Smooth muscle cell of the coronary artery (primary cell): ENCODE measurements around the gene NCKAP1. TPM values are rescaled to one million over a fixed set of nuclear protein-coding genes. Genes with fewer than 3 reads are reported as not detected.

ENCODE experiments used
- total RNA-seq: library from RNA; depleted of rRNA; stranded (reverse); fragments of >200 nt; gene quantifications from 2 replicates; pipeline ENCODE4 v1.2.3, GENCODE V29; 2014; ENCODE audit warnings: low replicate concordance

NCKAP1 gene, protein sequence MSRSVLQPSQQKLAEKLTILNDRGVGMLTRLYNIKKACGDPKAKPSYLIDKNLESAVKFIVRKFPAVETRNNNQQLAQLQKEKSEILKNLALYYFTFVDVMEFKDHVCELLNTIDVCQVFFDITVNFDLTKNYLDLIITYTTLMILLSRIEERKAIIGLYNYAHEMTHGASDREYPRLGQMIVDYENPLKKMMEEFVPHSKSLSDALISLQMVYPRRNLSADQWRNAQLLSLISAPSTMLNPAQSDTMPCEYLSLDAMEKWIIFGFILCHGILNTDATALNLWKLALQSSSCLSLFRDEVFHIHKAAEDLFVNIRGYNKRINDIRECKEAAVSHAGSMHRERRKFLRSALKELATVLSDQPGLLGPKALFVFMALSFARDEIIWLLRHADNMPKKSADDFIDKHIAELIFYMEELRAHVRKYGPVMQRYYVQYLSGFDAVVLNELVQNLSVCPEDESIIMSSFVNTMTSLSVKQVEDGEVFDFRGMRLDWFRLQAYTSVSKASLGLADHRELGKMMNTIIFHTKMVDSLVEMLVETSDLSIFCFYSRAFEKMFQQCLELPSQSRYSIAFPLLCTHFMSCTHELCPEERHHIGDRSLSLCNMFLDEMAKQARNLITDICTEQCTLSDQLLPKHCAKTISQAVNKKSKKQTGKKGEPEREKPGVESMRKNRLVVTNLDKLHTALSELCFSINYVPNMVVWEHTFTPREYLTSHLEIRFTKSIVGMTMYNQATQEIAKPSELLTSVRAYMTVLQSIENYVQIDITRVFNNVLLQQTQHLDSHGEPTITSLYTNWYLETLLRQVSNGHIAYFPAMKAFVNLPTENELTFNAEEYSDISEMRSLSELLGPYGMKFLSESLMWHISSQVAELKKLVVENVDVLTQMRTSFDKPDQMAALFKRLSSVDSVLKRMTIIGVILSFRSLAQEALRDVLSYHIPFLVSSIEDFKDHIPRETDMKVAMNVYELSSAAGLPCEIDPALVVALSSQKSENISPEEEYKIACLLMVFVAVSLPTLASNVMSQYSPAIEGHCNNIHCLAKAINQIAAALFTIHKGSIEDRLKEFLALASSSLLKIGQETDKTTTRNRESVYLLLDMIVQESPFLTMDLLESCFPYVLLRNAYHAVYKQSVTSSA
- total RNA-seq = 105 and 149 TPM in 2 replicates

DNA sequence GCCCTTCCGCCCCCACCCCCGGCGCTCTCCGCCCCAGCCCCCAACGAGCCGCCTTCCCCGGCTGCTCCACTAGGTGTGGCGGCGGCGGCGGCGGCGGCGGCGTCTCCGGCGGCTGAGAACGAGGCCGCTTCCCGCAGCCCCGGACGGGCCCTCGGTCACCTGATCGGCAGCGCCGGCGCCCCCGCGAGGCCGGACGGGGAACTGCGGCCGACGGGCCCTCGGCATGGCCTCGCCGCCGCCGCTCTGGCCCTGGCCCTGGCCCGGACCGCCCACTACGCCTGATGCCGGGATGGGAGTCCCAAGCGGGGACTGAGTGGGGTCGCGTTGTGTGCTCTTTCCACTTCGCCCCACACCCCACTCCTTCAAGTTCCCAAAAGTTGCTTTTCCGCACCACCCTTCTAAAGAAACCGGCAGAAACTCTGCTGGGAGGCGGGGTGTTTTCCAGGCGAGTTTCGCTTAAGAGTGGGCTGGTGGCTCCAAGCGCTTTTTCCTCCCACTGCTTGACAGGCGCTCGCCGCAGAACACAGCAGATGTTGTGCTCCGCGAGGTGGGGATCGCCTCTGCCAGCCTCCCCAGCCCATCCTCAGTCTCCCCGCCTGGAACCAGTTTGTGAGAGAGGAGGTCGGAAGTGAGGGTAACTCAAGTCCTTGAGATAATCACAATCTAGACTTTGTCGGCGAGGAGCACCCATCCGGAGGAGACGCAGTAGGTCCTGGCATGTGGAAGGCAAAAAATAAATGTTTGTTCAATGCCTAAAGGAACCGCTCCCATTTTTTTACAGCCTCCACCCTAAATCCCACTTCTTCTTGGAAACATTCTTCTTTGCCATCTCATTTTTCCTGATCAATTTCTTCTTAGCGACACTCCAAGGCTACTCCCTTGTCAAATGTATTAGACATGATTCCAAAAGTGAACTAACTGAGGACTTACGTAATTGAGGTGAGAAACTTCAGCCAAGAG lies at the start of gene NCKAP1:
NCKAP1 (minus strand) TSS at position 117 of the 960 bp plus-strand sequence. CDS start 358 bp downstream, outside the sequence.

GRCh38 chr2:183078464-183079138 lies 40.3 kb upstream of the NCKAP1 start, which contains the start of gene DUSP19:
Gene DUSP19, plus strand, starts transcription at chr2:183078747. Its CDS starts 187 bp downstream, at chr2:183078934.

GRCh38 chr2:182866461-182867406 lies 171.5 kb downstream of the NCKAP1 start, which contains the start of gene FRZB:
Gene FRZB, minus strand, starts transcription at chr2:182866637. Its CDS starts 85 bp downstream, at chr2:182866552.

Other genes starting within 250 kb of the NCKAP1 start
- gene FRZB, start 171.8 kb downstream of the NCKAP1 start, total RNA-seq = under 0.01 TPM in 1 of 2 replicates, not detected in the other
- gene DUSP19, start 40.3 kb upstream of the NCKAP1 start, total RNA-seq = 3.4 and 4.2 TPM in 2 replicates
- gene NUP35, start 86.0 kb upstream of the NCKAP1 start, total RNA-seq = 5.9 and 7.0 TPM in 2 replicates